Lower leg skin (tissue), 3 donors: ENCODE measurements around the gene CDK12.

ENCODE experiments used
- POLR2A ChIP-seq, 2 donors: fragments of 450-650 bp; IDR thresholded peaks; one replicate each; pipeline ENCODE4 v1.6.1; 2016 to 2017; ENCODE audit warnings: antibody characterized with exemption in 2 of 2, mild to moderate bottlenecking in 1 of 2, moderate library complexity in 1 of 2
- TF ChIP-seq, protein P1 (sequence below), 3 donors: fragments of 450-650 bp; IDR thresholded peaks; one replicate each; pipeline ENCODE4 v1.5.1; 2016; ENCODE audit warnings: antibody characterized with exemption in 3 of 3, mild to moderate bottlenecking in 3 of 3, moderate library complexity in 2 of 3

DNA sequence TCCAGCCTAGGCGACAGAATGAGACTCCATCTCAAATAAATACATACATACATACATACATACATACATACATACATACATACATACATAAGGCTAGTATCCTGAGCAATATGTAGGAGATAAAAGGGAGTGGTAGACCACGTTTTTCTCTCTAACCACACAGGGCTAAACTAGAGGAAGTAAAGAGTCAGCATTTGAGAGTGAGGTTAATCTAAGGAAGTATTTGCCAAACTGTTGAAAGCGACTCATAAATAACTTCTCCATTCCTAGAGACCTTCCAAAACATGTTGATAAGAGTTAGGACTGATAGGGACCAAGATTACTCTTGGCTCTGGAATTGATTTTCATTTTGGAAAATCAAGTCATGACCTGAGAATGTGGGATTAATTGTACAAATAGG, 77.6 kb downstream of the CDK12 start:
- TF ChIP-seq, protein P1, sequence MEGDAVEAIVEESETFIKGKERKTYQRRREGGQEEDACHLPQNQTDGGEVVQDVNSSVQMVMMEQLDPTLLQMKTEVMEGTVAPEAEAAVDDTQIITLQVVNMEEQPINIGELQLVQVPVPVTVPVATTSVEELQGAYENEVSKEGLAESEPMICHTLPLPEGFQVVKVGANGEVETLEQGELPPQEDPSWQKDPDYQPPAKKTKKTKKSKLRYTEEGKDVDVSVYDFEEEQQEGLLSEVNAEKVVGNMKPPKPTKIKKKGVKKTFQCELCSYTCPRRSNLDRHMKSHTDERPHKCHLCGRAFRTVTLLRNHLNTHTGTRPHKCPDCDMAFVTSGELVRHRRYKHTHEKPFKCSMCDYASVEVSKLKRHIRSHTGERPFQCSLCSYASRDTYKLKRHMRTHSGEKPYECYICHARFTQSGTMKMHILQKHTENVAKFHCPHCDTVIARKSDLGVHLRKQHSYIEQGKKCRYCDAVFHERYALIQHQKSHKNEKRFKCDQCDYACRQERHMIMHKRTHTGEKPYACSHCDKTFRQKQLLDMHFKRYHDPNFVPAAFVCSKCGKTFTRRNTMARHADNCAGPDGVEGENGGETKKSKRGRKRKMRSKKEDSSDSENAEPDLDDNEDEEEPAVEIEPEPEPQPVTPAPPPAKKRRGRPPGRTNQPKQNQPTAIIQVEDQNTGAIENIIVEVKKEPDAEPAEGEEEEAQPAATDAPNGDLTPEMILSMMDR (IDR thresholded peaks at IDR 0.05), result no peak
- no peak for TF ChIP-seq POLR2A (IDR thresholded peaks at IDR 0.05)
